ENCODE data around the gene STKLD1.

DNA sequence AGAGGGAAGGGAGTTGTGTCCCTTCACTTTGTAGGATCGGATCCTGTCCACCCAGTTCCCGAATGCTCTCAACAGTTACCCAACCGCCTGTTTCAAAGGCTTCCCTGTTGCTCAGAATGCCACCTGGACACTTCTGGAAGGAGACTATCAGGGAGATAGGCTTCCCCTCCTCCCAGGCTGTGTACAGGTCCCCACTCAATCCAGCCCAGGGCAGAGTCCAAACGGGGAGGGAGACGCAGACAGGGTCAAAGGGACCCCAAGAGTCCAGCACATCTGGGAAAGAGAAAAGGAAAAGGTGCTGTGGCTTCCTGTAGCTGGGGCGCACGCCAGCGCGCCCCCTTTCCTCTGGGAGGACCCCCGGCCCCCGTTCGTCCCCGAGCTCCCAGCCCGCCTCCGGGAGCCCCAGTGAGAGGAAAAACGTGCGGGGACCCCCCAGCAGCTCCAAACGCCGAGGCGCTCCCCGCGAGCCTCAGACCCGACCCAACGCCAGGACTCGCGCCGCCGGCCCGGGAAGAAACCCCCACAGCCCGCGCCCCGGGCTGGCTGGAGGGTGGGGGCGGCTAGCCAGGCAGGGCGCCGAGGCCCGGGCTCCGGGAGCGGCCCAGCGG is 946 bp upstream of the STKLD1 start:
- TF ChIP-seq, protein P1, sequence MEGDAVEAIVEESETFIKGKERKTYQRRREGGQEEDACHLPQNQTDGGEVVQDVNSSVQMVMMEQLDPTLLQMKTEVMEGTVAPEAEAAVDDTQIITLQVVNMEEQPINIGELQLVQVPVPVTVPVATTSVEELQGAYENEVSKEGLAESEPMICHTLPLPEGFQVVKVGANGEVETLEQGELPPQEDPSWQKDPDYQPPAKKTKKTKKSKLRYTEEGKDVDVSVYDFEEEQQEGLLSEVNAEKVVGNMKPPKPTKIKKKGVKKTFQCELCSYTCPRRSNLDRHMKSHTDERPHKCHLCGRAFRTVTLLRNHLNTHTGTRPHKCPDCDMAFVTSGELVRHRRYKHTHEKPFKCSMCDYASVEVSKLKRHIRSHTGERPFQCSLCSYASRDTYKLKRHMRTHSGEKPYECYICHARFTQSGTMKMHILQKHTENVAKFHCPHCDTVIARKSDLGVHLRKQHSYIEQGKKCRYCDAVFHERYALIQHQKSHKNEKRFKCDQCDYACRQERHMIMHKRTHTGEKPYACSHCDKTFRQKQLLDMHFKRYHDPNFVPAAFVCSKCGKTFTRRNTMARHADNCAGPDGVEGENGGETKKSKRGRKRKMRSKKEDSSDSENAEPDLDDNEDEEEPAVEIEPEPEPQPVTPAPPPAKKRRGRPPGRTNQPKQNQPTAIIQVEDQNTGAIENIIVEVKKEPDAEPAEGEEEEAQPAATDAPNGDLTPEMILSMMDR (IDR thresholded peaks at IDR 0.05), result no peak
- TF ChIP-seq EZH2 (IDR thresholded peaks at IDR 0.05; ENCODE audit: borderline replicate concordance, insufficient read depth, low read depth, low read length, poor library complexity, severe bottlenecking), result no peak
